ENCODE results near the gene BANK1. TPM values are rescaled to one million over a fixed set of nuclear protein-coding genes. Genes with fewer than 3 reads are reported as not detected.

The BANK1 gene
- total and polyA plus RNA-seq, 2 of the 4 experiments (the other 2 are of a cell fraction), result under 0.01 to 0.51 TPM

DNA sequence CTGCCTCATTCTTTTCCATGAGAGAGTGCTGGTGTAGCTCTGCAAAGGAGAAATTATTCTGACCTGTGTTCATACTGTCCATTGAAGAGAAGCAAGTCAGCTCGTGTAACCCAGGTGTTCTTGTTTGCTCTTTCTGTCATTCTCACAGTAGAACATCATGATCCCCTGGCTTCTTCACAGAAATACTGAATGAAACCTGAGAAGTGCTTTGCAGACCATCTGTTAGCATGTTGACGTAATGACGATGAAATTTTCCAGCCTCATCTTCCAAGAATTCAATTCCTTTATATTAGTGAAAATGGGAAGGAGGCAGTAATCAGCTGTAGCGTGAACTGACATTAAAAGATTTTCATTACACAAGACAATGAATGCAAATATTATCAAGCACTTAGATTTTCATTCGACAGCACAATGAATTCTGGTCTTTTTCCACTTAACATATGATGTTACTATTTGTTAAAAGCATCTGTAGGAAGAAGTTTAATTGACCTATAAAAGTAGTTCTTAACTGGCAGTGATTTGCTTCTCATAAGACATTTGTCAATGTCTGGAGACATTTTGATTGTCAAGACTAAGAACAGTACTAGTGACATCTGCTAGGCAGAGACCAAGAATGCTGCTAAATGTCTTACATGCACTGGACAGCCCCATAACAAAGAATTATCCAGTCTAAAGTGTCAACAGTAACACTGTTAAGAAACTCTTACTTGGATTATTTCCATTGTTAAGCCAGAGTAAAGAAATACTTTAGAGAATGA, 246.3 kb downstream of the BANK1 start:
- Histone ChIP-seq H2AK5ac (ENCODE audit: low read depth, low read length) (no peak overlapping the region), H3K14ac (replicated peaks; ENCODE audit: low read depth, low read length) (no peak overlapping the region), H3K23ac (ENCODE audit: low read depth, low read length) (no peak overlapping the region), H3K56ac (ENCODE audit: extremely low read depth, insufficient read depth, low read length) (no peak overlapping the region), H2BK15ac (ENCODE audit: low read depth, low read length) (no peak overlapping the region), H3K18ac (ENCODE audit: low read depth, low read length) (no peak overlapping the region), H4K91ac (ENCODE audit: insufficient read depth, low read depth, low read length) (no peak overlapping the region), H4K5ac (ENCODE audit: low read depth, low read length) (no peak overlapping the region), H4K20me1 (ENCODE audit: insufficient read depth, low read length) (no peaks in the 10 kb centered on the region), H4K8ac (ENCODE audit: low read depth in 2 of 2, low read length in 2 of 2) (no peak overlapping the region), H3K9me1 (ENCODE audit: insufficient read depth, low read length) (no peaks in the 10 kb centered on the region), H3K27ac (ENCODE audit: insufficient read depth, low read length) (no peak overlapping the region), H2BK120ac (ENCODE audit: low read depth, low read length) (no peak overlapping the region), H3K9me3 (ENCODE audit: control insufficient read depth, insufficient read depth, low read length) (no peaks in the 10 kb centered on the region), H3K27me3 (ENCODE audit: control insufficient read depth, insufficient read depth, low read length) (no peaks in the 10 kb centered on the region), H2BK5ac (ENCODE audit: low read depth, low read length, poor library complexity, severe bottlenecking) (no peak overlapping the region), H2AK9ac (replicated peaks; ENCODE audit: low read depth, low read length, poor library complexity) (no peak overlapping the region), H3K9ac (ENCODE audit: low read depth, low read length) (no peak overlapping the region), H3K4ac (ENCODE audit: low read depth, low read length) (no peak overlapping the region), H3K79me1 (ENCODE audit: low read depth in 1 of 2, low read length in 2 of 2) (no peaks in the 10 kb centered on the region), H2AFZ (replicated peaks; ENCODE audit: low read length, poor library complexity) (no peak overlapping the region), H3K4me3 (ENCODE audit: insufficient read depth, low read depth, low read length) (no peak overlapping the region), H3K4me2 (ENCODE audit: low read depth, low read length) (no peak overlapping the region), H2BK20ac (ENCODE audit: low read depth, low read length) (no peak overlapping the region), H3K36me3 (ENCODE audit: control insufficient read depth, insufficient read depth, low read length) (no peaks in the 10 kb centered on the region), H3K4me1 (ENCODE audit: control insufficient read depth, insufficient read depth, low read length) (no peaks in the 10 kb centered on the region)
- no TSS peak for BruUV-seq (replicated peaks)
- ChIA-PET POLR2A (ENCODE audit: unreplicated experiment) (no interaction called here), CTCF (no interaction called here)
- no CpG with 5 or more reads among the region's 5 CpGs for WGBS, 2 experiments (ENCODE audit: extremely low coverage in 2 of 2, insufficient read length in 1 of 2)
- in situ Hi-C loops (cut with MboI; ENCODE audit: low sequenced_read_pairs), result no loop called here
- intact Hi-C loops (cut with micrococcal nuclease), result no loop called here
- DNase-seq (peak; percentile 25), ATAC-seq (ENCODE audit: low read depth) (no peak)
- dilution Hi-C loops (cut with HindIII; ENCODE audit: low sequenced_read_pairs, unreplicated experiment), result no loop called here
- no peak for TF ChIP-seq POLR2A (IDR thresholded peaks at IDR 0.05; ENCODE audit: low read depth, low read length)
- TF ChIP-seq, protein P1, sequence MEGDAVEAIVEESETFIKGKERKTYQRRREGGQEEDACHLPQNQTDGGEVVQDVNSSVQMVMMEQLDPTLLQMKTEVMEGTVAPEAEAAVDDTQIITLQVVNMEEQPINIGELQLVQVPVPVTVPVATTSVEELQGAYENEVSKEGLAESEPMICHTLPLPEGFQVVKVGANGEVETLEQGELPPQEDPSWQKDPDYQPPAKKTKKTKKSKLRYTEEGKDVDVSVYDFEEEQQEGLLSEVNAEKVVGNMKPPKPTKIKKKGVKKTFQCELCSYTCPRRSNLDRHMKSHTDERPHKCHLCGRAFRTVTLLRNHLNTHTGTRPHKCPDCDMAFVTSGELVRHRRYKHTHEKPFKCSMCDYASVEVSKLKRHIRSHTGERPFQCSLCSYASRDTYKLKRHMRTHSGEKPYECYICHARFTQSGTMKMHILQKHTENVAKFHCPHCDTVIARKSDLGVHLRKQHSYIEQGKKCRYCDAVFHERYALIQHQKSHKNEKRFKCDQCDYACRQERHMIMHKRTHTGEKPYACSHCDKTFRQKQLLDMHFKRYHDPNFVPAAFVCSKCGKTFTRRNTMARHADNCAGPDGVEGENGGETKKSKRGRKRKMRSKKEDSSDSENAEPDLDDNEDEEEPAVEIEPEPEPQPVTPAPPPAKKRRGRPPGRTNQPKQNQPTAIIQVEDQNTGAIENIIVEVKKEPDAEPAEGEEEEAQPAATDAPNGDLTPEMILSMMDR (conservative IDR thresholded peaks at IDR 0.05; ENCODE audit: low read depth, low read length), result no peak
- no peak for TF ChIP-seq RCOR1 (IDR thresholded peaks at IDR 0.05; ENCODE audit: insufficient replicate concordance, low read length)
- TF ChIP-seq CHD1 (IDR thresholded peaks at IDR 0.05; ENCODE audit: low read depth, low read length), result no peak
- TF ChIP-seq SMC3 (IDR thresholded peaks at IDR 0.05; ENCODE audit: low read depth, low read length), result no peak
- TF ChIP-seq, protein P2, sequence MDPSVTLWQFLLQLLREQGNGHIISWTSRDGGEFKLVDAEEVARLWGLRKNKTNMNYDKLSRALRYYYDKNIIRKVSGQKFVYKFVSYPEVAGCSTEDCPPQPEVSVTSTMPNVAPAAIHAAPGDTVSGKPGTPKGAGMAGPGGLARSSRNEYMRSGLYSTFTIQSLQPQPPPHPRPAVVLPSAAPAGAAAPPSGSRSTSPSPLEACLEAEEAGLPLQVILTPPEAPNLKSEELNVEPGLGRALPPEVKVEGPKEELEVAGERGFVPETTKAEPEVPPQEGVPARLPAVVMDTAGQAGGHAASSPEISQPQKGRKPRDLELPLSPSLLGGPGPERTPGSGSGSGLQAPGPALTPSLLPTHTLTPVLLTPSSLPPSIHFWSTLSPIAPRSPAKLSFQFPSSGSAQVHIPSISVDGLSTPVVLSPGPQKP (IDR thresholded peaks at IDR 0.05; ENCODE audit: borderline replicate concordance, low read depth, low read length), result no peak
- TF ChIP-seq NFE2L2 (IDR thresholded peaks at IDR 0.05; ENCODE audit: low read depth, low read length), result no peak
- TF ChIP-seq RAD21 (IDR thresholded peaks at IDR 0.05; ENCODE audit: low read length), result no peak
- no peak for TF ChIP-seq RFX5 (IDR thresholded peaks at IDR 0.05; ENCODE audit: low read depth, low read length)
- no peak for TF ChIP-seq FOS (IDR thresholded peaks at IDR 0.05; ENCODE audit: low read depth, low read length)
- TF ChIP-seq MXI1 (IDR thresholded peaks at IDR 0.05; ENCODE audit: borderline replicate concordance, low read depth, low read length), result no peak
- no peak for TF ChIP-seq USF2 (IDR thresholded peaks at IDR 0.05; ENCODE audit: low read depth, low read length)
- no peak for TF ChIP-seq BHLHE40 (IDR thresholded peaks at IDR 0.05; ENCODE audit: low read depth, low read length)
